ENCODE results near the gene ETDA.
"Not testable (repeated sequence)": the region's sequence is repeated elsewhere in the genome, so short reads cannot be mapped to it uniquely, and the experiment has no call there.

The ETDA gene

GRCh38 chrX:135252011-135252518 lies at the start of gene ETDA:
Gene ETDA, plus strand, starts transcription at chrX:135252061. Its CDS starts 1,216 bp downstream, at chrX:135253277.
- not testable (repeated sequence) for DNase-seq (ENCODE audit: low read depth in 2 of 2)

DNA sequence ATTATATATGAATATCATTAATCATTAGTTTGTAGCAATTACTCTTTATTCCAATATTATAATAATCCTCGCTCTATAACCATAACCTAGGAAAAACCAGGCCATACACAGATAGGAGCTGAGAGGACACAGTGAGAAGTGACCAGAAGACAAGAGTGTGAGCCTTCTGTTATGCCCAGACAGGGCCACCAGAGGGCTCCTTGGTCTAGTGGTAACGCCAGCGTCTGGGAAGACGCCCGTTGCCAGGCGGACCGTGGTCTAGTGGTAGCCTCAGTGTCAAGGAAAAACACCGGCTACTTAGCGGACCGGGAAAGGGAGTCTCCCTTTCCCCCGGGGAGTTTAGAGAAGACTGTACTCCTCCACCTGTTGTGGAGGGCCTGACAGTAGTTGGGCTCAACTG lies 45.4 kb upstream of the ETDA start:
- not testable (repeated sequence) for DNase-seq (ENCODE audit: low read depth in 2 of 2)

DNA sequence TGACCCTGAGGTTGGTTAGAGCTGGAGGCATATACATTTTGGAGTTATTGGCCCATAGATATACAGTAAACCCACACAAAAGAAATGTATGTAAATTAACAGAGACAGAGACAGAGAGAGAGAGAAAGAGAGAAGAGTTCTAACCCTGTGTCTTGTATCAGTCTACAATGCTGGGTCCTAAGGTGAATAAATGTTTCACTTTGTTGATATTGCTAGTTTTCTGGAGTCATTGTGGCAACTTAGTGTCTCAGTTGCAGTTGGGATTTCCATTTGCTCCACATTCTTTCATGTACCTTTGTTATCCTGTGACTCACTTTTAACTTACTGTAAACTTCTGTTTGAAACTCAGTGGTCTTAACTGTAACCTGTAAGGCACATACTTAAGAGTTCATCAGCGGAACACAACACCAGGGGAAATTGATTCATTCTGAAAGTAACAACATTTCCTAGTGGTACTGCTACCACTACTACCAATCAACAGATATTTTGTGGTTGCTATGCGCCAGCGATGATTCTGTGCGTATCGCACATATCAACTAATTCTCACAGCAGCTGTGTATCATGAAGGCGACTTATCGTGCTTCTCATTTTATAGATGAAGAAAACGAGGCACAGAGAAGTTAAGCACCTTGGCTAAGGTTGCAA lies 38.5 kb upstream of the ETDA start:
- DNase-seq (ENCODE audit: low read depth in 2 of 2): no peak

DNA sequence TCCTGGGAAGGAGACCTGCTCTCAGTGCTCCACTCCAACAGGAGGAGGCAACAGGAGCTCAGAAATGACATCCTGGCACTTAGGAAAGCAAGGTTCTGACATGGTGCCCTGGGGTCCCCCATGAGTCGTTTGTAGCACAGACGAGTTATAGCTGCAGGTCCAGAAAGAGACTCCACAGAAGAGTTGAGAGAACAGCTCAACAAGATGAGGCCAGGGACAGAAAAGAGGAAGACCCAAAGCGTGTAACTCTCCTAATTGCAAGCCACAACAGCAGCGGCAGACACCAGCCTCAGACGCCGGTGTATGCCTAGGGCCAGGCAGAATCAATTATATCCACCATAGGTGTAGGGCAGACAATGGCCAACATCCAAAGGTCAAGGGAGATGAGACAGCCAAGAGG lies 5.9 kb upstream of the ETDA start:
- not testable (repeated sequence) for DNase-seq (ENCODE audit: low read depth in 2 of 2)

GRCh38 chrX:135256087-135256684 lies 4.3 kb downstream of the ETDA start:
- not testable (repeated sequence) for DNase-seq (ENCODE audit: low read depth in 2 of 2)

DNA sequence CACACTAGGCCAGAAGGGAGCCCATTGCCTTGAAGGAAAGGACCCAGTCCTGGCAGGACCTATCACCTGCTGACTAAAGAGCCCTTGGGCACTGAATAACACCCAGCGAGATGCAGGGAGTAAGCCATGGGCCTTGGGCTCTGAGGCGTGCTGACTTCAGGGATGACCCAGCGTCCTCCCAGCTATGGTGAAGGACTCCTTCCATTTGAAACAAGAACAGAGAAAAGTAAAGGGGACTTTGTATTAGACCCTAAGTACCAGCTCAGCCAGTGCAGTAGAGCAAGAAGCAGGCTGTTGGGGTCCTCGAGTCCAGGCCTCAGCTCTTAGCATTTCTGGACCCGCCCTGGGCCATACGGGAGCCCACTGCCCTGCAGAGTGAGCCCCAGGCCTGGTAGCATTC lies 5.1 kb downstream of the ETDA start:
- DNase-seq (ENCODE audit: low read depth in 2 of 2): no peak

- no peak for DNase-seq (ENCODE audit: low read depth in 2 of 2)
Observed at GRCh38 chrX:135257469-135257868, 5.6 kb downstream of the ETDA start.

- not testable (repeated sequence) for DNase-seq (ENCODE audit: low read depth in 2 of 2)
Observed at GRCh38 chrX:135260976-135261375, 9.1 kb downstream of the ETDA start.

- not testable (repeated sequence) for DNase-seq (ENCODE audit: low read depth in 2 of 2)
Observed at GRCh38 chrX:135263376-135263775, 11.5 kb downstream of the ETDA start.

DNA sequence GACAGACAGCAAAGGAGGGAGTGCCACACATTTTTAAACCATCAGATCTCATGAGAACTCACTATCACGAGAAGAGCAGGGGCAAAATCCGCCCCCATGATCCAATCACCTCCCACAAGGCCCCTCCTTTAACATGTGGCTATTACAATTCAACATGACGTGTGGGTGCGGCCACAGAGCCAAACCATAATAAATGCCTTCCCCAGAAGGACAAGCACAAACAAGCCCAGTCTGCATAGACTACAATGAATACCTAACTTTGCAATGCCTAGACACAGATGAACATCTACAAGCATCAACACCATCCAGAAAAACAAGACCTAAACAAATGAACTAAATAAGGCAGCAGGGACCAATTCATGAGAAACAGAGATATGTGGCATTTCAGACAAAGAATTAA lies 12.3 kb downstream of the ETDA start:
- DNase-seq (ENCODE audit: low read depth in 2 of 2): no peak

- DNase-seq (ENCODE audit: low read depth in 2 of 2): no peak
Observed at GRCh38 chrX:135273162-135273561, 21.3 kb downstream of the ETDA start.

- DNase-seq (ENCODE audit: low read depth in 2 of 2): no peak
Observed at GRCh38 chrX:135275973-135276372, 24.1 kb downstream of the ETDA start.

GRCh38 chrX:135287266-135287823 lies 35.5 kb downstream of the ETDA start:
- no peak for DNase-seq (ENCODE audit: low read depth in 2 of 2)

DNA sequence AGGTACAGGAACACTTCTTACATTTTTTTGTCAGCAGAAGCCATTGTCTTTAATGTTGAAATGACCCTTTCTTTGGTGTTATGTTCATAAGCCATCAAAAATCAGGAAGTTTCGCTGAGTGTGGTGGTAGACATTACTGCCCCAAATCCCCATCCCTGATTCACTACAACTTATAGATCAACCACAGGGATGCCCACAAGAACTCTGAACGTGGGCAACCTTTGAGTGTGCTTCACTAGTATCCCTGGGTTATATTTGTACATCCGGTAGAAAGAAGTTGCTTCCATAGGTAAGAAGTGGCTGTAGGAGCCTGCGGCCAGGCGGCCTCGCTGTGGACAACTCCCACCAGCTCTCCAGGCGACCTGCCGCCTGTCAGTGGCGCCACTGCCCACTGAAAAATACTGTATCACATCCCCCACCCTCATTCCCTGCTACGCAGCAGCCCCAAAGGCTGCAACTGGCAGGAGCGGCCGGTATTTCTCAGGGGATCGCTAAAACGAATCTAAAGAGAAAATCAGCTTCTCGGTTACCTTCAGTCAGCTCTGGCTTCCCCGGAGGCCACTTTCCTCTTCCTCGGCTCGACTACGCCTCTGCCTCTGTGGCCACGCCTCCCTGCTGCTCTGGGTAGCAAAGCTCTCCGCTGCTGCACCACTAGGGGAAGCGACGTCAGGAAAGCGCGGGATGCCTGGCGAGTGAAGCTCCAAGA lies 43.5 kb downstream of the ETDA start:
- DNase-seq (ENCODE audit: low read depth in 2 of 2): peak; percentile 13 to 35

DNA sequence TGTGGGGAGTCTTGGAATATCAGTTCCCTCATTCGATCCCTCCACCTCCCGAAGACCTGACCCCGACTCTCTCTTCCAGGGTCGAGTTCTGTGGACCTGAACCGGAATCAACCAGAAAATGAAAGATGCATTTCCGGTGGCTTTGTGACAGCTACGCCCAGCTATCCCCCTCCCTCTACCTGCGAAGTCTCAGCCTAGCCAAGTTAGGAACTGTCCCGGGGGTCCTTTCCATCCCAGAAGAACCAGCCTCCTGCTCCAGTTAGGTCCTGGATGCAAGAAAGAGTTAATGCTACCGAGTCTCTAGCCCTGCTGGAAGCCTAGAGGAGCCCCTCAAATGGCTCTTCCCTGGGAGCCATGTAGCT lies 44.1 kb downstream of the ETDA start:
- DNase-seq (ENCODE audit: low read depth in 2 of 2): no peak

DNA sequence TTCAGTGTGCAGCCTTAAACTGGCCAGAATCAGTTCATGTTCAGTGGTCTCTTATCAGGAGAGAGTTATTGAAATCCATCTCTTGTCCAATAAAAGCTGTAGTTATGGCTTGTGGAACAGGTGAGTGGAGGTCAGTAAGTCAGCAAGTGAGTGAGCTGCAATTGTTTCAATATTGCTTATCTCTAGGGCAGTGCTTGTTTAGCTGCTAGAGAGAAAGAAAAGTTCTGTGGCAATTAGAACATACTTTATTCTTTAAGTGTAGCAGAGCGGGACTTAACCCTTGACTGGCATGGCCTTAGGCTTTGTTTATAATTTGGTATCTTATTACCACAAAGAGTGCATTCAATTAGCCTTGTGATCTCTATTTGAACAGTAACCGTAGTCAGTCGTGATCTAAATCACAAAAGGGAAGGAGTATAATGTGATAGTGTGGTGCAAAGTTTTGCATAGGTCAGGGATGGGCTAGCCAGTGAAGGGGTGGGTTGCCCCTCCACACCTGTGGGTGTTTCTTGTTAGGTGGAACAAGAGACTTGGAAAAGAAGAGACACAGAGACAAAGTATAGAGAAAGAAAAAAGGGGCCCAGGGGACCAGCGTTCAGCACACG lies 50.5 kb downstream of the ETDA start:
- no peak for DNase-seq (ENCODE audit: low read depth in 2 of 2)

Measured in activated CD8-positive, alpha-beta memory T cell treated with anti-CD3 and anti-CD28 coated beads for 4 hours (primary cell).